Sigmoid colon (tissue), 7 donors: ENCODE results near the gene CDS1. TPM values are rescaled to one million over a fixed set of nuclear protein-coding genes. Genes with fewer than 3 reads are reported as not detected.

ENCODE experiments used
- DNase-seq: peaks from one replicate; pipeline ENCODE4 v3.0.0-alpha.2; 2019
- H3K27ac ChIP-seq, 4 donors: fragments of 200-600 bp; sonication (generic); one replicate each; pipeline ENCODE4 v1.5.1; 2016 to 2019; ENCODE audit warnings: mild to moderate bottlenecking in 1 of 4
- H3K27me3 ChIP-seq, 3 donors: fragments of 200-600 bp; sonication (generic); one replicate each; pipeline ENCODE4 v1.5.1; 2019; ENCODE audit warnings: mild to moderate bottlenecking in 1 of 3
- H3K36me3 ChIP-seq, 4 donors: fragments of 200-600 bp; sonication (generic); one replicate each; pipeline ENCODE4 v1.5.1; 2016 to 2019
- H3K4me1 ChIP-seq, 4 donors: fragments of 200-600 bp; sonication (generic); one replicate each; pipeline ENCODE4 v1.5.1; 2017 to 2019
- H3K4me3 ChIP-seq, 4 donors: fragments of 200-600 bp; sonication (generic); one replicate each; pipeline ENCODE4 v1.5.1; 2017 to 2019; ENCODE audit warnings: mild to moderate bottlenecking in 2 of 4, moderate library complexity in 1 of 4
- H3K9me3 ChIP-seq, 4 donors: fragments of 200-600 bp in 3 of 4; sonication (generic) in 3 of 4; one replicate each; pipeline versions ENCODE4 v1.5.1 to v1.6.1; 2013 to 2019
- CTCF ChIP-seq, 4 experiments: fragments of 450-650 bp in 3 of 4; fragments of 200-600 bp in 1 of 4; IDR thresholded peaks; one replicate each; pipeline ENCODE4 v1.5.1; 2016 to 2019; ENCODE audit warnings: antibody characterized with exemption in 4 of 4, mild to moderate bottlenecking in 3 of 4, moderate library complexity in 2 of 4
- EP300 ChIP-seq, 4 donors: sonication (generic); formaldehyde crosslinking; IDR thresholded peaks; one replicate each; pipeline ENCODE4 v1.6.1; 2017; ENCODE audit warnings: antibody characterized with exemption in 4 of 4
- POLR2A ChIP-seq, 2 donors: fragments of 450-650 bp; IDR thresholded peaks; one replicate each; pipeline ENCODE4 v1.6.1; 2016; ENCODE audit warnings: antibody characterized with exemption in 2 of 2, mild to moderate bottlenecking in 2 of 2, moderate library complexity in 2 of 2
- POLR2AphosphoS5 ChIP-seq, 4 donors: sonication (generic); formaldehyde crosslinking; IDR thresholded peaks; one replicate each; pipeline ENCODE4 v1.6.1; 2017; ENCODE audit warnings: antibody characterized with exemption in 4 of 4
- WGBS, 2 donors: extraction: QIAGEN DNeasy Blood & Tissue Kit; methylation state at CpG; one replicate each; pipeline ENCODE4 v1.1.7; 2013; 5-methylcytosine and 5-hydroxymethylcytosine counted together
- intact Hi-C: fragments of 100-400 bp; cut with DNase I; formaldehyde crosslinking; loops from one replicate; pipeline ENCODE4 v1.15.1; 2023
- polyA plus RNA-seq, 3 donors: library from polyadenylated mRNA; stranded (reverse); fragments of 200-250 nt; gene quantifications; one replicate each; pipeline ENCODE4 v1.2.3, GENCODE V29; 2013
- total RNA-seq, 4 donors: library from RNA; depleted of rRNA; stranded (reverse); fragments of >200 nt; gene quantifications; one replicate each; pipeline ENCODE4 v1.1.0, GENCODE V29; 2016
- donor health status: healthy with polysubstance abuse.
- donor health status: Bipolar disorder and iron deficiency.
- donor health status: healthy.

CDS1 gene
- total and polyA plus RNA-seq, 7 donors, result under 0.01 to 11.6 (median 0.49) TPM

- Histone ChIP-seq H3K9me3 (no peaks in the 10 kb centered on the region), H3K27ac (no peak overlapping the region), H3K4me3 (no peak overlapping the region), H3K27me3 (no peaks in the 10 kb centered on the region), H3K4me1 (no peaks in the 10 kb centered on the region), H3K36me3 (no peaks in the 10 kb centered on the region)
- intact Hi-C loops, result no loop called here
- TF ChIP-seq POLR2AphosphoS5 (IDR thresholded peaks at IDR 0.05), result no peak
- no peak for TF ChIP-seq EP300 (IDR thresholded peaks at IDR 0.05)
- DNase-seq, result no peak
- WGBS, 2 donors, result 79 to 83% methylated on average over 4 of the region's 4 CpGs
These were observed 9.4 kb upstream of the CDS1 start for GRCh38 chr4:84573385-84574068.

GRCh38 chr4:84574069-84574720, 8.7 kb upstream of the CDS1 start:
- WGBS, 2 donors, result 84% methylated on average over 6 of the region's 6 CpGs
- H3K4me3 ChIP-seq, result no peak overlapping the region
- H3K27me3 ChIP-seq, result no peaks in the 10 kb centered on the region
- no peaks in the 10 kb centered on the region for H3K9me3 ChIP-seq
- TF ChIP-seq EP300 (IDR thresholded peaks at IDR 0.05) (no peak), POLR2AphosphoS5 (IDR thresholded peaks at IDR 0.05) (no peak), POLR2A (IDR thresholded peaks at IDR 0.05) (no peak), CTCF (IDR thresholded peaks at IDR 0.05) (no peak)
- DNase-seq, result no peak
- H3K27ac ChIP-seq, result no peak overlapping the region
- intact Hi-C loops, result no loop called here
- no peaks in the 10 kb centered on the region for H3K36me3 ChIP-seq
- no peaks in the 10 kb centered on the region for H3K4me1 ChIP-seq

GRCh38 chr4:84578540-84579402, 4.2 kb upstream of the CDS1 start:
- no peaks in the 10 kb centered on the region for H3K36me3 ChIP-seq
- peaks cover 0 to 17% (median 14%) of the 10 kb centered on the region in 4 donors for H3K4me1 ChIP-seq
- peaks cover 2 to 36% (median 4%) of the 10 kb centered on the region in 3 donors for H3K27me3 ChIP-seq
- intact Hi-C loops, result no loop called here
- H3K4me3 ChIP-seq, result no peak overlapping the region
- no peaks in the 10 kb centered on the region for H3K9me3 ChIP-seq
- DNase-seq, result no peak
- TF ChIP-seq CTCF (IDR thresholded peaks at IDR 0.05) (peak in 1 of 4 experiments; percentile 16), EP300 (IDR thresholded peaks at IDR 0.05) (no peak)
- no peak overlapping the region for H3K27ac ChIP-seq
- WGBS, 2 donors, result 71 to 73% methylated on average over 4 of the region's 4 CpGs

- intact Hi-C loops, result no loop called here
- H3K4me1 ChIP-seq, result peaks cover 0 to 19% (median 15%) of the 10 kb centered on the region in 4 donors
- no peak overlapping the region for H3K27ac ChIP-seq
- no peaks in the 10 kb centered on the region for H3K36me3 ChIP-seq
- DNase-seq, result no peak
- WGBS, 2 donors, result 85 to 86% methylated on average over 4 of the region's 4 CpGs
- TF ChIP-seq POLR2A (IDR thresholded peaks at IDR 0.05) (no peak), POLR2AphosphoS5 (IDR thresholded peaks at IDR 0.05) (no peak), EP300 (IDR thresholded peaks at IDR 0.05) (no peak), CTCF (IDR thresholded peaks at IDR 0.05) (no peak)
- H3K27me3 ChIP-seq, result peaks cover 2 to 38% (median 4%) of the 10 kb centered on the region in 3 donors
- H3K4me3 ChIP-seq, result no peak overlapping the region
- no peaks in the 10 kb centered on the region for H3K9me3 ChIP-seq
These were observed 3.5 kb upstream of the CDS1 start for GRCh38 chr4:84579403-84579776.
